Right renal cortex interstitium (tissue), 3 donors: ENCODE measurements around the gene EMX1. TPM values are rescaled to one million over a fixed set of nuclear protein-coding genes. Genes with fewer than 3 reads are reported as not detected.
"Not testable (repeated sequence)": the region's sequence is repeated elsewhere in the genome, so short reads cannot be mapped to it uniquely, and the experiment has no call there.

ENCODE experiments used
- DNase-seq, 3 donors: peaks; one replicate each; pipeline ENCODE4 v3.0.0-alpha.2; 2013; ENCODE audit warnings: low read depth in 3 of 3, low spot score in 2 of 3
- polyA plus RNA-seq, 3 donors: library from polyadenylated mRNA; unstranded; fragments of 120-200 nt; gene quantifications; one replicate each; pipeline ENCODE4 v1.2.1, GENCODE V29; 2013; ENCODE audit not compliant: insufficient read length in 3 of 3

EMX1 gene
- polyA plus RNA-seq, 3 donors = 42.0 to 47.6 (median 42.9) TPM

- DNase-seq = no peak
Observed at GRCh38 chr2:72898585-72898906, 18.8 kb upstream of the EMX1 start.

- no peak for DNase-seq
Observed at GRCh38 chr2:72900191-72900825, 17.0 kb upstream of the EMX1 start.

GRCh38 chr2:72901426-72901825 is 15.9 kb upstream of the EMX1 start:
- no peak for DNase-seq

GRCh38 chr2:72907369-72907768 is 9.9 kb upstream of the EMX1 start:
- DNase-seq = not testable (repeated sequence)

- no peak for DNase-seq
Observed at GRCh38 chr2:72908741-72909140, 8.6 kb upstream of the EMX1 start.

GRCh38 chr2:72911256-72911655 is 6.1 kb upstream of the EMX1 start:
- no peak for DNase-seq

- no peak for DNase-seq
Observed at GRCh38 chr2:72913486-72914205, 3.7 kb upstream of the EMX1 start.

- no peak for DNase-seq
Observed at GRCh38 chr2:72914206-72914559, 3.1 kb upstream of the EMX1 start.

GRCh38 chr2:72914589-72915319 is 2.6 kb upstream of the EMX1 start:
- no peak for DNase-seq

GRCh38 chr2:72915320-72915906 is 1.9 kb upstream of the EMX1 start:
- no peak for DNase-seq

GRCh38 chr2:72915907-72916742 is 1.2 kb upstream of the EMX1 start:
- DNase-seq = no peak

GRCh38 chr2:72916743-72917137 is 579 bp upstream of the EMX1 start:
- no peak for DNase-seq

GRCh38 chr2:72917877-72918553 is 696 bp downstream of the EMX1 start:
- DNase-seq = no peak

GRCh38 chr2:72919414-72920317 is 2.3 kb downstream of the EMX1 start:
- DNase-seq = no peak

- DNase-seq = no peak
Observed at GRCh38 chr2:72920318-72921087, 3.2 kb downstream of the EMX1 start.

- no peak for DNase-seq
Observed at GRCh38 chr2:72921088-72921851, 4.0 kb downstream of the EMX1 start.

GRCh38 chr2:72921853-72922252 is 4.5 kb downstream of the EMX1 start:
- DNase-seq = no peak
